Measurements from ENCODE around the gene RGS3.

The RGS3 gene

GRCh38 chr9:113623851-113624485 is 160.4 kb downstream of the RGS3 start:
- Mint-ChIP-seq H3K4me3 (no peak overlapping the region), H3K27me3 (peaks cover 20% of the 10 kb centered on the region)

GRCh38 chr9:113624721-113625120 is 161.2 kb downstream of the RGS3 start:
- peaks cover 37% of the 10 kb centered on the region for H3K4me1 Mint-ChIP-seq (ENCODE audit: low read depth)

More at GRCh38 chr9:113623851-113624485, 160.4 kb downstream of the RGS3 start:
- intact Hi-C loops (cut with micrococcal nuclease): no loop called here
- no peaks in the 10 kb centered on the region for H3K9me3 Mint-ChIP-seq
- no peak overlapping the region for H3K27ac Mint-ChIP-seq
- peaks cover 44% of the 10 kb centered on the region for H3K4me1 Mint-ChIP-seq (ENCODE audit: low read depth)
- H3K36me3 Mint-ChIP-seq (ENCODE audit: low read depth): no peaks in the 10 kb centered on the region

GRCh38 chr9:113625486-113625885 is 162.0 kb downstream of the RGS3 start:
- H3K36me3 Mint-ChIP-seq (ENCODE audit: low read depth): no peaks in the 10 kb centered on the region
- H3K27me3 Mint-ChIP-seq: peaks cover 6% of the 10 kb centered on the region
- H3K27ac Mint-ChIP-seq: peak overlapping the region; percentile 40
- H3K4me1 Mint-ChIP-seq (ENCODE audit: low read depth): peaks cover 29% of the 10 kb centered on the region
- H3K9me3 Mint-ChIP-seq: no peaks in the 10 kb centered on the region
- no peak overlapping the region for H3K4me3 Mint-ChIP-seq
- intact Hi-C loops (cut with micrococcal nuclease): no loop called here

More at GRCh38 chr9:113624721-113625120, 161.2 kb downstream of the RGS3 start:
- Mint-ChIP-seq H3K27me3 (peaks cover 14% of the 10 kb centered on the region), H3K4me3 (no peak overlapping the region), H3K27ac (peak overlapping the region; percentile 40), H3K36me3 (ENCODE audit: low read depth) (no peaks in the 10 kb centered on the region), H3K9me3 (no peaks in the 10 kb centered on the region)
- intact Hi-C loops (cut with micrococcal nuclease): no loop called here

- intact Hi-C loops (cut with micrococcal nuclease): no loop called here
- Mint-ChIP-seq H3K4me1 (ENCODE audit: low read depth) (peaks cover 25% of the 10 kb centered on the region), H3K4me3 (no peak overlapping the region), H3K27me3 (peaks cover 8% of the 10 kb centered on the region), H3K36me3 (ENCODE audit: low read depth) (no peaks in the 10 kb centered on the region), H3K27ac (peak overlapping the region; percentile 6), H3K9me3 (no peaks in the 10 kb centered on the region)
Measured at GRCh38 chr9:113626735-113627495, 163.4 kb downstream of the RGS3 start.

- no peak overlapping the region for H3K27ac Mint-ChIP-seq
- H3K4me3 Mint-ChIP-seq: no peak overlapping the region
- no peaks in the 10 kb centered on the region for H3K9me3 Mint-ChIP-seq
- peaks cover 21% of the 10 kb centered on the region for H3K27me3 Mint-ChIP-seq
- H3K4me1 Mint-ChIP-seq (ENCODE audit: low read depth): peaks cover 26% of the 10 kb centered on the region
- no peaks in the 10 kb centered on the region for H3K36me3 Mint-ChIP-seq (ENCODE audit: low read depth)
- intact Hi-C loops (cut with micrococcal nuclease): no loop called here
Measured at GRCh38 chr9:113628621-113629020, 165.1 kb downstream of the RGS3 start.

- intact Hi-C loops (cut with micrococcal nuclease): no loop called here
- no peaks in the 10 kb centered on the region for H3K36me3 Mint-ChIP-seq (ENCODE audit: low read depth)
Measured at GRCh38 chr9:113630386-113631136, 167.0 kb downstream of the RGS3 start.

GRCh38 chr9:113631137-113631765 is 167.7 kb downstream of the RGS3 start:
- H3K27ac Mint-ChIP-seq: no peak overlapping the region
- H3K9me3 Mint-ChIP-seq: no peaks in the 10 kb centered on the region
- peaks cover 32% of the 10 kb centered on the region for H3K27me3 Mint-ChIP-seq
- peaks cover 34% of the 10 kb centered on the region for H3K4me1 Mint-ChIP-seq (ENCODE audit: low read depth)
- no peaks in the 10 kb centered on the region for H3K36me3 Mint-ChIP-seq (ENCODE audit: low read depth)
- intact Hi-C loops (cut with micrococcal nuclease): no loop called here
- H3K4me3 Mint-ChIP-seq: no peak overlapping the region

More at GRCh38 chr9:113630386-113631136, 167.0 kb downstream of the RGS3 start:
- no peak overlapping the region for H3K27ac Mint-ChIP-seq
- H3K27me3 Mint-ChIP-seq: peaks cover 30% of the 10 kb centered on the region
- H3K4me1 Mint-ChIP-seq (ENCODE audit: low read depth): peaks cover 34% of the 10 kb centered on the region
- no peak overlapping the region for H3K4me3 Mint-ChIP-seq
- H3K9me3 Mint-ChIP-seq: no peaks in the 10 kb centered on the region

- peaks cover 28% of the 10 kb centered on the region for H3K4me1 Mint-ChIP-seq (ENCODE audit: low read depth)
- no peaks in the 10 kb centered on the region for H3K36me3 Mint-ChIP-seq (ENCODE audit: low read depth)
- H3K9me3 Mint-ChIP-seq: no peaks in the 10 kb centered on the region
- intact Hi-C loops (cut with micrococcal nuclease): no loop called here
- H3K27me3 Mint-ChIP-seq: peaks cover 36% of the 10 kb centered on the region
- no peak overlapping the region for H3K4me3 Mint-ChIP-seq
- H3K27ac Mint-ChIP-seq: no peak overlapping the region
Measured at GRCh38 chr9:113631871-113632665, 168.5 kb downstream of the RGS3 start.

GRCh38 chr9:113632776-113633590 is 169.5 kb downstream of the RGS3 start:
- Mint-ChIP-seq H3K27me3 (peaks cover 38% of the 10 kb centered on the region), H3K27ac (no peak overlapping the region), H3K9me3 (no peaks in the 10 kb centered on the region), H3K4me3 (no peak overlapping the region), H3K4me1 (ENCODE audit: low read depth) (peaks cover 24% of the 10 kb centered on the region), H3K36me3 (ENCODE audit: low read depth) (no peaks in the 10 kb centered on the region)
- intact Hi-C loops (cut with micrococcal nuclease): no loop called here

- Mint-ChIP-seq H3K4me1 (ENCODE audit: low read depth) (peaks cover 24% of the 10 kb centered on the region), H3K4me3 (no peak overlapping the region), H3K9me3 (no peaks in the 10 kb centered on the region), H3K27me3 (peaks cover 34% of the 10 kb centered on the region), H3K27ac (no peak overlapping the region), H3K36me3 (ENCODE audit: low read depth) (no peaks in the 10 kb centered on the region)
- intact Hi-C loops (cut with micrococcal nuclease): no loop called here
Measured at GRCh38 chr9:113633782-113634595, 170.5 kb downstream of the RGS3 start.

GRCh38 chr9:113634596-113635515 is 171.3 kb downstream of the RGS3 start:
- Mint-ChIP-seq H3K4me1 (ENCODE audit: low read depth) (peaks cover 24% of the 10 kb centered on the region), H3K9me3 (no peaks in the 10 kb centered on the region), H3K27ac (no peak overlapping the region), H3K36me3 (ENCODE audit: low read depth) (no peaks in the 10 kb centered on the region), H3K27me3 (peaks cover 34% of the 10 kb centered on the region), H3K4me3 (no peak overlapping the region)
- intact Hi-C loops (cut with micrococcal nuclease): no loop called here

Data from dendritic cell treated with granulocyte-macrophage colony-stimulating factor and Interleukin-4, amounts not matched to agents 40 ng/mL and 50 ng/mL, for 4 days (primary cell).